Adrenal gland (tissue), 12 donors: ENCODE data around the gene GDAP1L1. TPM values are rescaled to one million over a fixed set of nuclear protein-coding genes. Genes with fewer than 3 reads are reported as not detected.

Experiments
- DNase-seq, 7 donors: peaks; one replicate each; pipeline ENCODE4 v3.0.0-alpha.2; 2019 to 2020
- H3K27ac ChIP-seq, 5 donors: fragments of 200-600 bp; sonication (generic) in 4 of 5; 1 replicate in 3 of 5; 2 replicates in 2 of 5; pipeline versions ENCODE4 v1.5.1 to v1.8.0; 2016 to 2020; ENCODE audit warnings: mild to moderate bottlenecking in 1 of 5
- H3K27me3 ChIP-seq: fragments of 200-600 bp; 2 replicates; pipeline ENCODE4 v1.8.0; 2021
- H3K36me3 ChIP-seq, 2 donors: fragments of 200-600 bp; replicated peaks in 1 of 2; 1 replicate in 1 of 2; 2 replicates in 1 of 2; pipeline versions ENCODE4 v1.5.1 to v1.8.0; 2018 to 2022
- H3K4me1 ChIP-seq, 2 donors: fragments of 200-600 bp; replicated peaks in 1 of 2; 1 replicate in 1 of 2; 2 replicates in 1 of 2; pipeline versions ENCODE4 v1.5.1 to v1.8.0; 2018 to 2021
- H3K4me3 ChIP-seq, 4 donors: fragments of 200-600 bp; sonication (generic) in 3 of 4; one replicate each; pipeline ENCODE4 v1.5.1; 2016 to 2018
- H3K9me3 ChIP-seq, 3 donors: fragments of 200-600 bp; sonication (generic) in 1 of 3; replicated peaks in 1 of 3; 1 replicate in 2 of 3; 2 replicates in 1 of 3; pipeline versions ENCODE4 v1.5.1 to v1.8.0; 2016 to 2021
- POLR2A ChIP-seq, 2 donors: fragments of 450-650 bp; IDR thresholded peaks; one replicate each; pipeline ENCODE4 v1.6.1; 2017; ENCODE audit warnings: antibody characterized with exemption in 2 of 2, mild to moderate bottlenecking in 2 of 2, moderate library complexity in 1 of 2
- WGBS, 4 donors: extraction: QIAGEN DNeasy Blood & Tissue Kit in 2 of 4; methylation state at CpG; one replicate each; pipeline versions ENCODE4 v1.1.5 to v1.1.7; 2013 to 2017; 5-methylcytosine and 5-hydroxymethylcytosine counted together
- intact Hi-C, 2 donors: fragments of 100-400 bp; cut with DNase I; formaldehyde crosslinking; loops; one replicate each; pipeline versions ENCODE4 v1.14.1 to v1.15.0; 2022 to 2023
- polyA plus RNA-seq, 3 donors: library from polyadenylated mRNA; stranded (reverse); fragments of 200-250 nt in 2 of 3; fragments of 350-450 nt in 1 of 3; fragmentation: Illumina TruSeq in 1 of 3; extraction: RNeasy Lipid Tissue Mini Kit (QIAGEN cat#74804) in 1 of 3; gene quantifications; one replicate each; pipeline ENCODE4 v1.2.3, GENCODE V29; 2013 to 2014
- total RNA-seq, 9 donors: library from RNA; depleted of rRNA in 4 of 9; stranded (reverse); fragments of >200 nt in 4 of 9; fragments of 120-200 nt in 1 of 9; fragmentation: NEBNext Ultra II Directional in 1 of 9; extraction: Animal tissue kit (Norgen Biotek cat#: 25700) in 1 of 9; gene quantifications; one replicate each; pipeline versions ENCODE4 v1.1.0 to v1.2.4, GENCODE V29; 2013 to 2023
- TF ChIP-seq, protein P1 (sequence below), 6 experiments: fragments of 450-650 bp in 4 of 6; fragments of 200-600 bp in 2 of 6; sonication (generic) in 1 of 6; IDR thresholded peaks; 1 replicate in 5 of 6; 2 replicates in 1 of 6; pipeline versions ENCODE4 v1.5.1 to v1.8.0; 2016 to 2021; ENCODE audit warnings: antibody characterized with exemption in 6 of 6, mild to moderate bottlenecking in 2 of 6, moderate library complexity in 1 of 6
- donor health status: healthy with polysubstance abuse.
- donor health status: Bipolar disorder and iron deficiency.
- donor health status: DM: yes; HTN: yes; CAD: no.
- donor health status: DM: no; HTN: no; CAD: no.
- donor health status: DM: no; HTN: no; CAD: no.
- donor health status: DM: yes; HTN: yes; CAD: no.

GDAP1L1 gene
- total and polyA plus RNA-seq, 12 donors: 0.51 to 8.0 (median 1.4) TPM

DNA sequence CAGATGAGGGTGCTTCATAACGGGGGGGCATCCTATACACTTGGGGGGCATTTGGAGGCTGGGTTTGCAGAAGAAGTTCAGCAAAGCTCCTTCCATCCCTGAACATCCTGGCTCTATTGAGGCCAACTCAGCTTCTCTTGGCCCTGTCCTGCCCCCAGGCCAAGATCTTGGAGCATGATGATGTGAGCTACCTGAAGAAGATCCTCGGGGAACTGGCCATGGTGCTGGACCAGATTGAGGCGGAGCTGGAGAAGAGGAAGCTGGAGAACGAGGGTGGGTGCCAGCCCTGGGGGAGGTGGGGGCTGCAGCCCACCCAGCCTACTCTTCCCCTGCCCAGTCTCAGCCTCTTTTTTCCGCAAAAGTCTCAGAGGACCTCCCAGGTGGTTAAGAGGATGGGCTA lies 17.2 kb downstream of the GDAP1L1 start:
- Histone ChIP-seq H3K36me3 (no peaks in the 10 kb centered on the region), H3K9me3 (no peaks in the 10 kb centered on the region), H3K4me1 (no peaks in the 10 kb centered on the region), H3K27ac (no peak overlapping the region), H3K27me3 (no peaks in the 10 kb centered on the region), H3K4me3 (no peak overlapping the region)
- TF ChIP-seq, protein P1, sequence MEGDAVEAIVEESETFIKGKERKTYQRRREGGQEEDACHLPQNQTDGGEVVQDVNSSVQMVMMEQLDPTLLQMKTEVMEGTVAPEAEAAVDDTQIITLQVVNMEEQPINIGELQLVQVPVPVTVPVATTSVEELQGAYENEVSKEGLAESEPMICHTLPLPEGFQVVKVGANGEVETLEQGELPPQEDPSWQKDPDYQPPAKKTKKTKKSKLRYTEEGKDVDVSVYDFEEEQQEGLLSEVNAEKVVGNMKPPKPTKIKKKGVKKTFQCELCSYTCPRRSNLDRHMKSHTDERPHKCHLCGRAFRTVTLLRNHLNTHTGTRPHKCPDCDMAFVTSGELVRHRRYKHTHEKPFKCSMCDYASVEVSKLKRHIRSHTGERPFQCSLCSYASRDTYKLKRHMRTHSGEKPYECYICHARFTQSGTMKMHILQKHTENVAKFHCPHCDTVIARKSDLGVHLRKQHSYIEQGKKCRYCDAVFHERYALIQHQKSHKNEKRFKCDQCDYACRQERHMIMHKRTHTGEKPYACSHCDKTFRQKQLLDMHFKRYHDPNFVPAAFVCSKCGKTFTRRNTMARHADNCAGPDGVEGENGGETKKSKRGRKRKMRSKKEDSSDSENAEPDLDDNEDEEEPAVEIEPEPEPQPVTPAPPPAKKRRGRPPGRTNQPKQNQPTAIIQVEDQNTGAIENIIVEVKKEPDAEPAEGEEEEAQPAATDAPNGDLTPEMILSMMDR (IDR thresholded peaks at IDR 0.05): no peak
- no peak for TF ChIP-seq POLR2A (IDR thresholded peaks at IDR 0.05)
- 69 to 74% (median 71%) methylated on average over 4 to 5 of the region's 5 CpGs for whole genome bisulfite sequencing, 4 donors
- intact Hi-C loops: no loop called here
- no peak for DNase-seq

GRCh38 chr20:44268802-44269201 lies 21.7 kb downstream of the GDAP1L1 start:
- Histone ChIP-seq H3K9me3 (no peaks in the 10 kb centered on the region), H3K4me3 (no peak overlapping the region), H3K4me1 (no peaks in the 10 kb centered on the region), H3K36me3 (no peaks in the 10 kb centered on the region), H3K27me3 (no peaks in the 10 kb centered on the region), H3K27ac (no peak overlapping the region)
- intact Hi-C loops: no loop called here
- WGBS, 4 donors: 92 to 99% (median 95%) methylated on average over 5 of the region's 5 CpGs
- DNase-seq: no peak
- TF ChIP-seq, protein P1 (IDR thresholded peaks at IDR 0.05): no peak
- no peak for TF ChIP-seq POLR2A (IDR thresholded peaks at IDR 0.05)

GRCh38 chr20:44271915-44272663 lies 25.0 kb downstream of the GDAP1L1 start:
- TF ChIP-seq, protein P1 (IDR thresholded peaks at IDR 0.05): no peak
- TF ChIP-seq POLR2A (IDR thresholded peaks at IDR 0.05): no peak
- Histone ChIP-seq H3K27ac (no peak overlapping the region), H3K4me3 (no peak overlapping the region), H3K36me3 (no peaks in the 10 kb centered on the region), H3K9me3 (no peaks in the 10 kb centered on the region), H3K27me3 (no peaks in the 10 kb centered on the region), H3K4me1 (no peaks in the 10 kb centered on the region)
- WGBS, 4 donors: 78 to 85% (median 80%) methylated on average over 14 of the region's 14 CpGs
- intact Hi-C loops: no loop called here
- DNase-seq: no peak

GRCh38 chr20:44273231-44274215 lies 26.4 kb downstream of the GDAP1L1 start:
- Histone ChIP-seq H3K36me3 (no peaks in the 10 kb centered on the region), H3K9me3 (no peaks in the 10 kb centered on the region), H3K4me1 (no peaks in the 10 kb centered on the region), H3K27me3 (no peaks in the 10 kb centered on the region), H3K4me3 (no peak overlapping the region), H3K27ac (no peak overlapping the region)
- no peak for TF ChIP-seq POLR2A (IDR thresholded peaks at IDR 0.05)
- TF ChIP-seq, protein P1 (IDR thresholded peaks at IDR 0.05): no peak
- DNase-seq: no peak
- intact Hi-C loops: no loop called here
- WGBS, 4 donors: 88 to 93% (median 92%) methylated on average over 10 of the region's 10 CpGs
